NK-92 (cell line): ENCODE measurements around the gene ADAM19.

Source experiments
- DNase-seq: peaks from one replicate; lab custom pipeline; 2025; ENCODE audit not compliant: unreplicated experiment; lab: John Stamatoyannopoulos, UW

ADAM19 gene

DNA sequence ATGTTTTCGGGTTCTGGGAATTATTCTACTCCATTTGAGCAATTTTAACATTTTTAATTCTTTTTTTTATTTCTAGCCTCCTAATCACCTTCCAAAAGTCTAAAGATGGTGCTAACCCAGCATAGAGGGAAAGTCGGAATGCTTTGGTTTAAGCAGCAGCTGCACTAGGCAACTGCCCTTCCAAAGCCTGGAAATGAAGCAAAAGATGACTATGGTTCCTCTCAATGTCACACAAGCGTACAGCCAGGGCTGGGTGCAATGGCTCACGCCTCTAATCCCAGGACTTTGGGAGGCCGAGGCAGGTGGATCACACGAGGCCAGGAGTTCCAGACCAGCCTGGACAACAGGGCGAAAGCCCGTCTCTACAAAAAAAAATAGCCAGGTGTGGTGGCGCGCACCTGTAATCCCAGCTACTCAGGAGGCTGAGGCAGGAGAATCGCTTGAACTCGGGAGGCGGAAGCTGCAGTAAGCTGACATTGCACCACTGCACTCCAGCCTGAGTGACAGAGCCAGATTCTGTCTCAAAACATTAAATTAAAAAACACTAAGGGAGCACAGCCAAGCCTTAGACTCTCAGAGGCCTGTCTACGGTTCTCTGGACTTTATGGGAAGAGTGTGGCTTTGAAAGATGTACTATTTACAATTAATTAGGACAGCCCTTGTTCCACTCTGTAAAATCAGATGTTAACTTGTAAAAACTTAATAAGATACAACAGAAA, 33.1 kb downstream of the ADAM19 start:
- no peak for DNase-seq

DNA sequence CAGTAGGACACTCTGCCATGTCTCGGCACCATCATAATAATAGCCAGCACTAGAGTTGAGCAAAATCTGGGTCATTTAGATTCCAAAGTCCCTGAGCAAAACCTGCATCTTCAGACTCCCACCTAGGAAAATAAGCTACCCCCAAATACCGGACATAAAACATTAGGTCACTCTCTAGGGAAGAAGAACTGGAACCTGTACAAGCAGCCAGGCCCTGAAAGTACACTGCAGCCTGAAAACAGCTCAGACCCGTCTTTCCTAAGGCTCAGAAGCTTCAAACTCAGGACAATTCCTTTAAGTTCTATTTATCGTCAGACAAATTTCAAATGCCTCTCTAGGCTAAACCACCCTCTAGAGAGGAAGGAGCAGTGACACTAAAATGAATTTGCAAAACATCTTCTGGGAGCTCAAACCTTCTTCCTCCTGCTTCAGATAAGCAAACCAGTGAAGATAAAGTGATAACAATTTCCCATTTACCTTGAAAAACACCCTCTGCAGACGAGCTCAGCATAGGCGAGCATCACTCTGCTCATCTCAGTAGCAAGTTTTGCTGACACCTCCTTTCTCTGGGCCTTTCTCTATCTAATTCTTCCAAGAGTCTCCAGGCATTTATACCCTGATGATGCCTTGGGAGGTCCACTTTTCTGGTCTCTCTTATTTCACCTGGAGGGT, 34.0 kb downstream of the ADAM19 start:
- DNase-seq = no peak

DNA sequence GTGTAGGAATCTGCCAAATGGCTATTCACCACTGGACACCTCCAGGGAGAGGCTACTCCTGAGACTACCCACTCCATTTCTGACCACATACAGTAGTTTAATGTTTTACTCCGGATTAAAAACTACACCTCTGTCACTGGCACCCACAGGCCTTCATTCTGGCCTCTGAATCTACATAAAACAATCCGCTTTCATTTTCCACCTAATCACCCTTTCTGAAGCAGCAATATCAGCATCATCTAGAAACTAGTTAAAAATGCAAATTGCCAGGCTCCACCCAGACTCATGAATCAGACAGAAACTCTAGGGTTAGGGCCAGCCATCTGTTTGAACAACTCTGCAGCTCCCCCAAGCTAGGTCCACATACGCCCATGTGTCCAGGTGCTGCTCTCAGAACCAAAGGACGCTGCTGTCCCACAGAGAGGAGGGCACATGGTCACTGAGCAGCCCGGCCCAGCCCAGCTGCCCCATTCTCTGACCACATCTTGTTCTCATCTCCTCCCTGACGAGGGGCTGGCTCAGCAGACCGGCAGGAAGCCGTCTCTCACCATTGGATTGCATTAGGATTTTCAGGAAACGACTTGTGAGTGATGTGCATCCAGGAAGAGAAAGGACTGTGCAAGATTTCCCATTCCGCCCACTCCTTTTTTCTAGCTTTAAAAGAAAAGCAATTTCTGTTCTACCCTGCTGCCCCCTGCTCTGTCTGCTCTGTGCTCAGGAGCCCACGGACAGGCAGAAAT, 34.7 kb downstream of the ADAM19 start:
- DNase-seq = no peak

DNA sequence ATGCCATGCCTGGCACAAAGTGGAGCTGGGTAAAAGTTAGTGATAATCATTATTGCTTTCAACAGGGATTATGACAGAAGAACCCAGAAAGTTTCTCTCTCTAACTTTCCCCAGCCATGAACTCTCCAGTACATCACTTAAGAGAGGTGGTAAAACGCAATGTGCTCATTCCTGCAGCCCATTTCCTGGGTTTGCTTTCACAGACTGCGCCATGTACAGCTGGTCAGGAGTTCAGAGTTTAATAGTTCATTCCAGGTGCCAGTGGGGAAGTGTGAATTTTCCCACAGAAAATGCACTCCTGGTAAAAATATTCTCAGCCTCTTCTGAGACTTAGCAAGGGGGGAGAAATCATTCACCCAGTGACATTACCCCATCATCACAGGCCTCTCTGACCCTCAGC, 35.5 kb downstream of the ADAM19 start:
- DNase-seq = no peak

DNA sequence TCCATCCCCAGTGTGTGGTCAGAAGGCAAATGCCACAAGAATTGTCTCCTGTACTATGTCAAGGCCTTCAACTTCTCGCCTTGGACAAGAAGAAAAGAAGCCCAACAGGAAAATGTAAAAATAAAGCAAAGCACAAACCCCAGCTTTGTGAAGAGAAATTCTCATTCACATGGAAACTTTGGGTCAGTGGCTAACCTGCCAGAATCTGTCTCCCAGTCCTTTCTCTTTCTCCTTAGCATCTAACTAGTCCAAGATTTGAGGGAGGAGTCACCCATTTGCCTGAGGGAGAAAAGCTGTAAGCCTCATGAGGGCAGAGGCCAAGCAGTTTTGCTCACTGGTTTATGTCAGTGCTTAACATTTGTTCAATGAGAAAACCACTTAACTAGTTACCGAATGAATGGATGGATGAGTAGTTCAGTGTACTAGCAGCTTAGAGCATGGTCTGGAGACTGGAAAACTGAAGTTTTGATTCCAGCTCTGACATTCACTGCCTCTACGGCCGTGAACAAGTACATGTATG, 36.0 kb downstream of the ADAM19 start:
- DNase-seq = no peak

DNA sequence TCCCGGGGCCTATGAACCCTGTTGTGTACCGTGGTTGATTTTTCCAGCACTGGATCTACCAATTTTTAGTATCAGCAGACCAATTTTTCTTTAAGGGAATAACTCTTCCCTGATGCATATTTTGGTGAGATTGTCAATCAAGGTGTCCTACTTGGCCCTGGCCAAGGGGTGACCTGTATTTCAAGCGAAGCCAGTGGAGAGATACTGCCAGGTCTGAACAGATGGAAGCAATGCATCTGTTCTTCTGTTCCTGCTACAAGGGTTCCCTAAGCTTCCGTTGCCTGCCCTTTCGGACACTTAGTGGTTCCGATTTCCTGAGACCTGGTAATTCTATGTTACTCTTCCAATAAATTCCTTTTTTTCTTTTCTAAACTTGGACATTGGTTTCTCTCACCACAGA, 37.3 kb downstream of the ADAM19 start:
- no peak for DNase-seq

DNA sequence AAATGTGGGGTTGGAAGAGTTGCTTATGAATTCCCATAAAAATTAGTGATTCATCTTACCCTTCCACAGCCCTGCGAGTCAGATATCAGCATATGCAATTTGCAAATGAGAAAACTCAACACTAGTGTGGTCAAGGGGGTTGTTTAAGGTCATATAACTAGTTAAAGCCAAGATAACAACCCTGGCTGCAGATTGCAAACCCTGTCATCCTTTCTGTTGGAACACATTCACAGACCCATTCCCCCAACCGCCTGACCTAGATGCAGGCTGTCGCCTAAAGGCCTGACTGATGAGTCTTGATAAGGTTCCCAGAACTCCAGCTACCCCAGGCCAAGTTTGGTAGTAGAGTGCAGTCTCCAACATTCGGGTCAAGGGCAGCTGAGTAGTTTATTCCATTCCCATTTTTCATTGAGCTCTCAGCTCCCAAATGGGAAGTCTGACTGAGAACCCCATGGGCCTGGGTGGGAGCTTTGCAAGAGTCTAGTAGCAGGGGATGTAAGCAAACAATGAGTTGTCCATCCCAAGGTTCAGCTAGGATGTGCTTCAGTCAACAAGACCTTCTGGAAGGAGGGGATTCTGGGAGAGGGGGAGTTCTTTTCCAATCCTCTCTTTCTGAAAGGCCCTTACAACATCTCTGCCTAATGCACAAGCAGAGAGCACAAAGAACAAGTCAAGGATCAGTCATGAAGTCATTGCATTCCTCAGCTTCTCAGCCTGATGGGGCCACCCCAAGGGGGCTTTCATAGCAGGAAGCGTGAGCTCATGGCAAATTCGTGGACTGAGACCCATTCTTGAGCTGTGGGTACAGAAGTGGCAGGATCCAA, 40.3 kb downstream of the ADAM19 start:
- DNase-seq = no peak

DNA sequence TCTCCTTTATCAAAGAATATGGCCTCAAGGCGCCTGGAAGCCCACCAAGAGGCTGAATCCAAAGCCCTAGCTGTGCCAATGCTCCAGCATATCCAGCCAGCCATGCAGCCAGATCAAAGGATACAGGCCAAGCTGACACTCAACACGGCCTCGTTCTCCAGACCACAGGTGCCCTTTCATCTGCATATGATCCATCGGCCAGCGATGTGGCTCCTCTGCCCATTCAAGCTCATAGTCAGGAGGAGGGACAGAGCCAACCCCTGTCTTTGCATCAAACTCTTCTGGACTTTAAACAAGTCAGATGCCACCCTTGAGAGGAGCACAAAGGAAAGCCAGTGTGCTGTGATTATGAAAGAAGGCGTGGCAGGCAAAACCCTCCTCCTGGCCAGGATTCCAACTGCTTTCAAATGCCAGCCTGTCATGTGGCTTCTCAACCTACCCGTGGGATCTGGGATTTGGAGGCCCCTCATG, 42.5 kb downstream of the ADAM19 start:
- no peak for DNase-seq

DNA sequence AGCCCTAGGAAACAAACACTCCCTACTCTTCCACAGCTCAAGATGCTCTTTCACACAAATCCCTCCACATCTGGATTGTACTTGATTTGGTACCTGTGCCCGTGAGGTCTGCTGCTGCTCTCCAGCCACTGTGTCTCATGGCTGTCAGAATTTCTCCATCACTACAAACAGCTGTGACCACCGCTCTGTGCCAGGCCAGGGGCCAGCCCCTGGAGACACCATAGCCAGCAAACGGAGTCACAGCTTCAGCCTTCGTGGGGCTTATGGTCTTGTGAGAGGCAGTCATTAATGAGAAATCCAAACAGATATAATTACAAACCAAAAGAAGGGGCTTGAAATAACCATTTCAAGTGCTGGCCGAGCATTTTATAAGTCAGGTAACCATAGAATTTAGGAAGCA, 43.6 kb downstream of the ADAM19 start:
- no peak for DNase-seq

DNA sequence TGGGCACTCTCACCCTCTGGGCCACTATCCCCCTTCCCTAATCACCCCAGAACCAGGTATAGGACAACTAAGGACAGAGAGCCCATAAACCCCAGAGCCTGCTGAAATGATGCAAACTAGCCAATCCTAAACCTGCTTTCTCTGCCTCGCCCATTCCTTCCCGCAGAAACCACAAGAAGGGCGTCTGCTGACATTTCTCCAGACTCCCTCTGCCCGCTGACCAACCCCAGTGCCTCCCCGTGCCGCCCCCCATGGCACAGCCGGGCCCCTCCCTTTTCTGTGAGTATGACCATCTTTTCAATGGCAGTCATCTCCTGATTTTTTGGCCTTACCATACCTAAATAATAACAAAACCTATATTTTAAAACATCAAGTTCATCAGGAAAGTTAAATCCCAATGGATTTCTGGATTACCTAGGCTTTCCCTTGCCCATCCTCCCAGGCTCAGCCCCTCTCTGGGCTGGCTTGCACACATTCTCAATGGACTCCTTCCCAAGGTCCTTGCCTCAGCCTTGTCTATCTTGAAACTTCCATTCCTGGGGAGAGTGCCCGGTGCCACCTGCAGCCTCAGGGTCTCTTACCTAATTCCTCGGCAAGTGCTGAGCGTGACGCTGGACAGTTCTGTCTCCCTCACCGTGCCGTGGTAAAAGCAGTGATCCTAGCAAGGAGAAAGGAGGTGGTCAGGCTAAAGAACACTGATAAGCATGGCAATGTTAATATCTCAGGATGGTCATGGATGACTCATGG, 45.2 kb downstream of the ADAM19 start:
- DNase-seq = no peak

DNA sequence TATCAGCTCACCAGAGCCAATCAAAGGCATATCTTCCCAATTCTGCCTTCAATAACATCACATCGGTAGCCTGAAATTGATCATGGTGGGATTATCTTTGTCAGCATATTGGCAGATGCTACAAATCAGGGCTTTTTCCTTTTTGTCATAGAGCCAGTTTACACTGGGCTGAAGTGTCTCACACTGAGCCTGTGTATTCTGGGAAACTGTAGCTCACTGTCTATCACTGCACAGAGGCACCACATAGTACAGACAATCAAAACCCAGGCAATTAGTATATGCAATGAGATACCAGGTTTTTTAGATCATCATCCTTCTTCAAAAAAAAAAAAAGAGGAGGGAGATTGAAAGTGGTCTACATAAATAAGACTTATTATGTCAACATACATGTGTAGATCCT, 46.6 kb downstream of the ADAM19 start:
- no peak for DNase-seq

DNA sequence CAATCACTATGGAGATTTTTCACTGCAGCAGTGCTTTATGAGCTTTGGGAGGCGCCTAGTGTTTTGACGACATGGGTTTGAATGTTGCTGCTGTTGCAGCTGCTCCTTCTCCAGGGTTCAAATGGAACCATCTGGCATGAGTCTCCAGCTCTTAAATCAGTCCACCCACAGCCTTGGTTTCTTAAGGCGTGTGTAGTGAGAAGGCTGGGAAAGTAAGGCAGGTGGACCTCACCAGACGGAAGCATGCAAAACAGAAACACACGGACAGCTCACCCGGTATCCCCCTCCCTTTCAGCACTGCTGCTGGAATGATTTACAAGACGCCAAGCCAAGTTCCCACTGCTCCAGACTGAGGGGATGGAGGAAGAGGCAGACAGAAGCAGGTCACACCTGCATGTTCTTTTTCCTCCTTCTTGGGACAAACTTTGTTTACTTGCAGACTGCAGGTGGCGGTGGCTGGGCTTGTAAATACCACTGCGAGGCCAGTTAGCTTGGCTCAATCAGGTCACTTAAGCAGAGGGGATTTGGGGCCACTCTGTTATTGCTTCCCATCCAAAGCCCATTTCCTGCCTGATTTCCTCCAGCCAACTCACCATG, 47.4 kb downstream of the ADAM19 start:
- DNase-seq = no peak

DNA sequence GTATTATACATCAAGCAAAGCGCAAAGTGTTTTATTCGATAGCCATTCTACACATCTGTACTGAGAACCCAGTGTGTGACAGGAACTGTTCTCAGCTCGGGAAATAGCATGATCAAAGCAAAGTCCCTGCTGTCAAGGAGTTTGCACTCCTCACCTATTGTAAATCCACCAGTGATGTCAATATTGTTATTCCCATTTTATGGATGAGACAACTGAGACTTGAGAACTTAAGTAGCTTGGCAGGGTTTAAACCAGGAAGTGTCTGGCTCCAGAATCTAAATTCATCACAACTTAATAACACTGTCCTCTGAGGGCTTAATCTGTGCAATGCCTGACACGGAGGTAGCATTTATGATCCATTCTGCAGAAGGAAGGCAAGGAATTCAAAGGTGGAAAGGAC, 50.7 kb downstream of the ADAM19 start:
- DNase-seq = no peak

DNA sequence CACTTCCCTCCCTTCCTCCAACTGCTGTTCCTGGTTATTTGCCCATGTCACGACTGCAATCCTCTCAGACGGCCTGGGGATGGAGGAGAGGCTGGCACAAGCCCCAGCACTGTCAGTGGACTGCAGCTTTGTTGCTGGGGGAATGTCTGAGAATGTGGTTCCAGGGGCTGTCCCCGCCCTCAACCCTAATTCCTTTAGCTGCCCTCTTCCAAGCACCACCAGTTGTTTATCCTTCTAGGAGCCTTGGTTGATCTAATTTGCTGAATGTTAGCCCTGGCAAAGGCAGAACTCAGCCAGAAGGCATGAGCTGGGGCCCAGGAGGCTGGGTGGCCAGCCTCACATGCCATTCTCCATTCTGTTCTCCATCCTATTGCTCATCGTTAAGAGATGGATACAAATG, 51.6 kb downstream of the ADAM19 start:
- no peak for DNase-seq

DNA sequence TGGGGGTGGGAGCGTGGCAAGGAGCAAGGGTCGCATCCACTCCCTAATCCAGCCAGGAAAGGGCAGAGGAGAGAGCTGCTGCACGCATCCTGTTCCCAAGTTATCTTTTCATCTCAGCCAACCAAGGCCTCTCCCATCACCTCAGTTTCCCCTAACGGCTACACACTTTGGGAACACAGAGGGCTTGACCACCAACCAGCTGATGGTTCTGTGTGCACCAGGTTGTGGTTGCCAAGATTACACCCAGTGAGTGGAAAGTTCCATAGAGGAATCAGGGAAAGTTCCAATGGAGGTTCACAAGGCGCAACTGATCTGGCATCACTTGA, 53.9 kb downstream of the ADAM19 start:
- DNase-seq = no peak

DNA sequence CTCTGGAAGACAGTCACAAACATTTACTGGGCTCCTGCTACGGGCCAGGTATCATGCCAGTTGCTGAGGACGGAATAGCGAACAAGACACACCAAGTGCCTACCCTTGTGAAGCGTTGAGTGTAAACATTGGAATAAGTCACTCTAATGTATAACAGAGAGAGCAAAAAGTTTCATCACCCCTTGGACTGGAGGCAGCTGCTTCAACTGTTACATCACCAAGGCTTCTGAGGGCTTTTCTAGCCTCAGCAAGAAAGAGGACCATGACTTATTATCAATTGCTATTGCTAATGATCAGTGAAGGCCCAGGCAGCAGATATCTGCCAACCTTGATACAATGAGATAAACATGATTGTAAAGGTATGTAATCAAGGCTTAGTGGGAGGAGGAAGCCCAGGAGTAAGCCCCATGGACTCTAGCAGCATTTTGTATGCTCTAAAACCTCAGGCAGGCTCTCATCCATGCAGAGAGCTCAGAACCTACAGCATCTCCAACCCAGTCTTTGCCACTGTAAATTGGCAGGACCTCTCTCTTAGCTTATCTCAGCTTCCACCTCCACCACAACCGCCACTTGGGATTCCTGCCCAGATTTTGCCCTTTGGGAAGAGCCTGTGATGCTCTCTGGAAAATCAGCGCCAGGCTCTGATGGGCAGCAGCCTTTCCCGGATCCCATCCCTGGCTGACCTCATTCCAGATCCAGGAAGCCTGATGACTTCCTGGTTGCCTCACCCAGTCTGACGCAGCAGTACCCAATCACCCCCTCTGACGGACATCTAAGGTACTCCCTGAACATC, 54.5 kb downstream of the ADAM19 start:
- no peak for DNase-seq

DNA sequence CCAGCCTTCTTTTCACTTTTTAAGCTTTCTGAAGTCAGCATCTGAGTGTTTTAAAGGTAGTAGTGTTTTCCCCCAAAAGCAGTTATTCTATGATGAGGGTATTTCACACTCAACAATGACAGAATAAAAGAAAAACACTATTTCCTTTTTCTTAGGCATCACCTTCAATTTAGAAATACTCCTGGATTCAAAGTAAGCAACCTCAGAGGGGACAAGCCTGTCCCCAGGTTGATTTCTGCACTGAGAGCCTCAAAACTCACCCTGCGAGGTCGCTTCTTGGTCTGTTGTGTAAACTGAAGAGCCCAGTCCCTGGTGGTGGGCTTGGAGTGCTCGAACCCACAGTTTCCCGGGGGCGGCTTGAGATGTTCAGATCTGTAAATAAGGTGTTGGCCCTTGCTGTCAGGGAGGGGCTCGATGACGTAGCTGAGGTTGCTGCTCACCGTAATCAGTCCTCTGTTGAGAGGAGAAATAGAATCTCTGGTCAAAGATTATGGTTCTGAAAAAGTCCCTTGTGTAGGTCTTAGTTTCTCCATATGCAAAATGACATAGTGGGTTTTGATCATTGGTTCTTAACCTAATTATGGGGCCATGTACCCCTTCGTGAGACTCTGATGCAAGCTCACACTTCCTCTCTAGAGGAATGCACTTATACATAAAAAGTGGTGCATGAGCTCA, 55.9 kb downstream of the ADAM19 start:
- DNase-seq = no peak

DNA sequence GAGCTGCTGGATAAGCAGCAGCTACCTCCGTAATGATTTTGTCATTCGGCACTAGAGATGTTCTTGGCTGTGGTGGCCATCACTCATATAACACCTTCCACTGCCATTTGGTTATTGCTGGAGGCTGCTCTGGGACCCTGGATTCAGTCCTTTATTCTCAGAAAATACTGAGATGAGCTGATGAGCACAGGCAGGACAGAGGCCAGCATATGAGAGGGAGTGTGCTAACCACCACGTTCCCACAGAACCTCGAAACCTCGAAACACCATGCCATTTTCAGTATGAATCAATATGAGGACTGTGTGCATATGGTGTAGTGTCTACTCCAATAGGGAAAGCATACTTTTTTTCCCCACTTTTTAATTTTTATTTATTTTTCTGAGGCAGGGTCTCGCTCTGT, 56.6 kb downstream of the ADAM19 start:
- no peak for DNase-seq
